ENCODE measurements around the gene TSKS.

TSKS gene

GRCh38 chr19:49772850-49773432 lies 9.8 kb upstream of the TSKS start:
- Histone ChIP-seq H3K27me3 (ENCODE audit: control insufficient read depth, insufficient read depth, low read length) (no peaks in the 10 kb centered on the region), H3K36me3 (ENCODE audit: control insufficient read depth, insufficient read depth, low read length) (no peaks in the 10 kb centered on the region), H3K4me1 (ENCODE audit: control insufficient read depth, insufficient read depth, low read length) (peaks cover 16% of the 10 kb centered on the region), H3K9me3 (ENCODE audit: control insufficient read depth, low read length) (no peaks in the 10 kb centered on the region), H3K9ac (ENCODE audit: low read length) (no peak overlapping the region), H3K4me3 (ENCODE audit: low read length) (no peak overlapping the region)

- H3K9ac ChIP-seq (ENCODE audit: low read length): no peak overlapping the region
- H3K4me3 ChIP-seq (ENCODE audit: low read length): no peak overlapping the region
- H3K4me1 ChIP-seq (ENCODE audit: control insufficient read depth, insufficient read depth, low read length): peaks cover 21% of the 10 kb centered on the region
- no peaks in the 10 kb centered on the region for H3K9me3 ChIP-seq (ENCODE audit: control insufficient read depth, low read length)
- H3K36me3 ChIP-seq (ENCODE audit: control insufficient read depth, insufficient read depth, low read length): no peaks in the 10 kb centered on the region
- H3K27me3 ChIP-seq (ENCODE audit: control insufficient read depth, insufficient read depth, low read length): no peaks in the 10 kb centered on the region
These were observed 8.6 kb upstream of the TSKS start for GRCh38 chr19:49771674-49772139.

- H3K4me3 ChIP-seq (ENCODE audit: low read length): no peak overlapping the region
- H3K4me1 ChIP-seq (ENCODE audit: control insufficient read depth, insufficient read depth, low read length): peaks cover 28% of the 10 kb centered on the region
- no peaks in the 10 kb centered on the region for H3K9me3 ChIP-seq (ENCODE audit: control insufficient read depth, low read length)
- no peaks in the 10 kb centered on the region for H3K36me3 ChIP-seq (ENCODE audit: control insufficient read depth, insufficient read depth, low read length)
- no peak overlapping the region for H3K9ac ChIP-seq (ENCODE audit: low read length)
- H3K27me3 ChIP-seq (ENCODE audit: control insufficient read depth, insufficient read depth, low read length): no peaks in the 10 kb centered on the region
These were observed 7.4 kb upstream of the TSKS start for GRCh38 chr19:49770529-49770928.

- H3K4me1 ChIP-seq (ENCODE audit: control insufficient read depth, insufficient read depth, low read length): peaks cover 31% of the 10 kb centered on the region
- H3K36me3 ChIP-seq (ENCODE audit: control insufficient read depth, insufficient read depth, low read length): no peaks in the 10 kb centered on the region
- H3K4me3 ChIP-seq (ENCODE audit: low read length): peak overlapping the region; percentile 96
- H3K9me3 ChIP-seq (ENCODE audit: control insufficient read depth, low read length): no peaks in the 10 kb centered on the region
- H3K9ac ChIP-seq (ENCODE audit: low read length): peak overlapping the region; percentile 93
- H3K27me3 ChIP-seq (ENCODE audit: control insufficient read depth, insufficient read depth, low read length): no peaks in the 10 kb centered on the region
These were observed 5.0 kb upstream of the TSKS start for GRCh38 chr19:49767967-49768581.

- H3K9ac ChIP-seq (ENCODE audit: low read length): peak overlapping the region; percentile 93
- no peaks in the 10 kb centered on the region for H3K9me3 ChIP-seq (ENCODE audit: control insufficient read depth, low read length)
- H3K4me3 ChIP-seq (ENCODE audit: low read length): peak overlapping the region; percentile 96
- no peaks in the 10 kb centered on the region for H3K36me3 ChIP-seq (ENCODE audit: control insufficient read depth, insufficient read depth, low read length)
- peaks cover 27% of the 10 kb centered on the region for H3K4me1 ChIP-seq (ENCODE audit: control insufficient read depth, insufficient read depth, low read length)
- no peaks in the 10 kb centered on the region for H3K27me3 ChIP-seq (ENCODE audit: control insufficient read depth, insufficient read depth, low read length)
These were observed 4.3 kb upstream of the TSKS start for GRCh38 chr19:49767381-49767780.

GRCh38 chr19:49766930-49767299 lies 3.8 kb upstream of the TSKS start, which contains the start of gene AP2A1:
TSS of gene AP2A1 (plus strand) at chr19:49767001. CDS start at chr19:49767134, 133 bp downstream.
- peak within 1 kb of the TSS; percentile 96 for H3K4me3 ChIP-seq (ENCODE audit: low read length)
- no peaks in the 10 kb centered on the region for H3K27me3 ChIP-seq (ENCODE audit: control insufficient read depth, insufficient read depth, low read length)
- peak within 1 kb of the TSS; percentile 93 for H3K9ac ChIP-seq (ENCODE audit: low read length)
- no peaks in the 10 kb centered on the region for H3K36me3 ChIP-seq (ENCODE audit: control insufficient read depth, insufficient read depth, low read length)
- H3K9me3 ChIP-seq (ENCODE audit: control insufficient read depth, low read length): no peaks in the 10 kb centered on the region
- H3K4me1 ChIP-seq (ENCODE audit: control insufficient read depth, insufficient read depth, low read length): peaks cover 27% of the 10 kb centered on the region

- H3K4me1 ChIP-seq (ENCODE audit: control insufficient read depth, insufficient read depth, low read length): peaks cover 27% of the 10 kb centered on the region
- H3K9me3 ChIP-seq (ENCODE audit: control insufficient read depth, low read length): no peaks in the 10 kb centered on the region
- peak overlapping the region; percentile 71 for H3K4me3 ChIP-seq (ENCODE audit: low read length)
- peak overlapping the region; percentile 79 for H3K9ac ChIP-seq (ENCODE audit: low read length)
- no peaks in the 10 kb centered on the region for H3K36me3 ChIP-seq (ENCODE audit: control insufficient read depth, insufficient read depth, low read length)
- no peaks in the 10 kb centered on the region for H3K27me3 ChIP-seq (ENCODE audit: control insufficient read depth, insufficient read depth, low read length)
These were observed 3.2 kb upstream of the TSKS start for GRCh38 chr19:49766007-49766929.

GRCh38 chr19:49764341-49764740 lies 1.2 kb upstream of the TSKS start:
- H3K36me3 ChIP-seq (ENCODE audit: control insufficient read depth, insufficient read depth, low read length): no peaks in the 10 kb centered on the region
- no peak overlapping the region for H3K9ac ChIP-seq (ENCODE audit: low read length)
- peaks cover 27% of the 10 kb centered on the region for H3K4me1 ChIP-seq (ENCODE audit: control insufficient read depth, insufficient read depth, low read length)
- no peak overlapping the region for H3K4me3 ChIP-seq (ENCODE audit: low read length)
- no peaks in the 10 kb centered on the region for H3K9me3 ChIP-seq (ENCODE audit: control insufficient read depth, low read length)
- H3K27me3 ChIP-seq (ENCODE audit: control insufficient read depth, insufficient read depth, low read length): no peaks in the 10 kb centered on the region

- Histone ChIP-seq H3K36me3 (ENCODE audit: control insufficient read depth, insufficient read depth, low read length) (no peaks in the 10 kb centered on the region), H3K4me1 (ENCODE audit: control insufficient read depth, insufficient read depth, low read length) (peaks cover 11% of the 10 kb centered on the region), H3K9ac (ENCODE audit: low read length) (no peak overlapping the region), H3K4me3 (ENCODE audit: low read length) (no peak overlapping the region), H3K9me3 (ENCODE audit: control insufficient read depth, low read length) (no peaks in the 10 kb centered on the region), H3K27me3 (ENCODE audit: control insufficient read depth, insufficient read depth, low read length) (no peaks in the 10 kb centered on the region)
These were observed 1.3 kb downstream of the TSKS start for GRCh38 chr19:49761625-49762311.

GRCh38 chr19:49761249-49761624 lies 1.9 kb downstream of the TSKS start:
- H3K27me3 ChIP-seq (ENCODE audit: control insufficient read depth, insufficient read depth, low read length): no peaks in the 10 kb centered on the region
- no peaks in the 10 kb centered on the region for H3K9me3 ChIP-seq (ENCODE audit: control insufficient read depth, low read length)
- H3K4me3 ChIP-seq (ENCODE audit: low read length): no peak overlapping the region
- H3K36me3 ChIP-seq (ENCODE audit: control insufficient read depth, insufficient read depth, low read length): no peaks in the 10 kb centered on the region
- peaks cover 11% of the 10 kb centered on the region for H3K4me1 ChIP-seq (ENCODE audit: control insufficient read depth, insufficient read depth, low read length)
- H3K9ac ChIP-seq (ENCODE audit: low read length): no peak overlapping the region

GRCh38 chr19:49758292-49758691 lies 4.8 kb downstream of the TSKS start:
- Histone ChIP-seq H3K27me3 (ENCODE audit: control insufficient read depth, insufficient read depth, low read length) (no peaks in the 10 kb centered on the region), H3K4me1 (ENCODE audit: control insufficient read depth, insufficient read depth, low read length) (no peaks in the 10 kb centered on the region), H3K9ac (ENCODE audit: low read length) (no peak overlapping the region), H3K9me3 (ENCODE audit: control insufficient read depth, low read length) (no peaks in the 10 kb centered on the region), H3K4me3 (ENCODE audit: low read length) (no peak overlapping the region), H3K36me3 (ENCODE audit: control insufficient read depth, insufficient read depth, low read length) (no peaks in the 10 kb centered on the region)

All from mucosa of stomach (tissue), 1 donor.